Measurements from ENCODE around the gene ELMO3. TPM values are rescaled to one million over a fixed set of nuclear protein-coding genes. Genes with fewer than 3 reads are reported as not detected.

The ELMO3 gene
- total and polyA plus RNA-seq, 2 of the 4 experiments (the other 2 are of a cell fraction) = 0.36 to 1.6 TPM

GRCh38 chr16:67188798-67189197 lies 10.1 kb upstream of the ELMO3 start:
- Histone ChIP-seq H4K20me1 (ENCODE audit: insufficient read depth, low read length) (peaks cover 18% of the 10 kb centered on the region), H2AK9ac (replicated peaks; ENCODE audit: low read depth, low read length, poor library complexity) (no peak overlapping the region), H3K9me1 (ENCODE audit: insufficient read depth, low read length) (peaks cover 26% of the 10 kb centered on the region), H3K27me3 (ENCODE audit: control insufficient read depth, insufficient read depth, low read length) (no peaks in the 10 kb centered on the region), H4K8ac (ENCODE audit: low read depth in 2 of 2, low read length in 2 of 2) (no peak overlapping the region), H2BK20ac (ENCODE audit: low read depth, low read length) (no peak overlapping the region), H3K23ac (ENCODE audit: low read depth, low read length) (no peak overlapping the region), H3K4me2 (ENCODE audit: low read depth, low read length) (no peak overlapping the region), H3K27ac (ENCODE audit: insufficient read depth, low read length) (no peak overlapping the region), H2BK15ac (ENCODE audit: low read depth, low read length) (no peak overlapping the region), H3K56ac (ENCODE audit: extremely low read depth, insufficient read depth, low read length) (no peak overlapping the region), H2AFZ (replicated peaks; ENCODE audit: low read length, poor library complexity) (no peak overlapping the region), H3K4me1 (ENCODE audit: control insufficient read depth, insufficient read depth, low read length) (peaks cover 21% of the 10 kb centered on the region), H3K9me3 (ENCODE audit: control insufficient read depth, insufficient read depth, low read length) (no peaks in the 10 kb centered on the region), H2AK5ac (ENCODE audit: low read depth, low read length) (no peak overlapping the region), H3K18ac (ENCODE audit: low read depth, low read length) (no peak overlapping the region), H3K4ac (ENCODE audit: low read depth, low read length) (no peak overlapping the region), H3K79me1 (ENCODE audit: low read depth in 1 of 2, low read length in 2 of 2) (peaks cover 14 to 23% of the 10 kb centered on the region in 2 experiments), H3K9ac (ENCODE audit: low read depth, low read length) (no peak overlapping the region), H3K4me3 (ENCODE audit: insufficient read depth, low read depth, low read length) (no peak overlapping the region), H4K5ac (ENCODE audit: low read depth, low read length) (no peak overlapping the region), H3K36me3 (ENCODE audit: control insufficient read depth, insufficient read depth, low read length) (peaks cover 4% of the 10 kb centered on the region), H3K14ac (replicated peaks; ENCODE audit: low read depth, low read length) (no peak overlapping the region), H2BK120ac (ENCODE audit: low read depth, low read length) (no peak overlapping the region), H4K91ac (ENCODE audit: insufficient read depth, low read depth, low read length) (no peak overlapping the region), H2BK5ac (ENCODE audit: low read depth, low read length, poor library complexity, severe bottlenecking) (no peak overlapping the region)
- TF ChIP-seq, protein P1, sequence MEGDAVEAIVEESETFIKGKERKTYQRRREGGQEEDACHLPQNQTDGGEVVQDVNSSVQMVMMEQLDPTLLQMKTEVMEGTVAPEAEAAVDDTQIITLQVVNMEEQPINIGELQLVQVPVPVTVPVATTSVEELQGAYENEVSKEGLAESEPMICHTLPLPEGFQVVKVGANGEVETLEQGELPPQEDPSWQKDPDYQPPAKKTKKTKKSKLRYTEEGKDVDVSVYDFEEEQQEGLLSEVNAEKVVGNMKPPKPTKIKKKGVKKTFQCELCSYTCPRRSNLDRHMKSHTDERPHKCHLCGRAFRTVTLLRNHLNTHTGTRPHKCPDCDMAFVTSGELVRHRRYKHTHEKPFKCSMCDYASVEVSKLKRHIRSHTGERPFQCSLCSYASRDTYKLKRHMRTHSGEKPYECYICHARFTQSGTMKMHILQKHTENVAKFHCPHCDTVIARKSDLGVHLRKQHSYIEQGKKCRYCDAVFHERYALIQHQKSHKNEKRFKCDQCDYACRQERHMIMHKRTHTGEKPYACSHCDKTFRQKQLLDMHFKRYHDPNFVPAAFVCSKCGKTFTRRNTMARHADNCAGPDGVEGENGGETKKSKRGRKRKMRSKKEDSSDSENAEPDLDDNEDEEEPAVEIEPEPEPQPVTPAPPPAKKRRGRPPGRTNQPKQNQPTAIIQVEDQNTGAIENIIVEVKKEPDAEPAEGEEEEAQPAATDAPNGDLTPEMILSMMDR (conservative IDR thresholded peaks at IDR 0.05; ENCODE audit: low read depth, low read length) = no peak
- TF ChIP-seq POLR2A (IDR thresholded peaks at IDR 0.05; ENCODE audit: low read depth, low read length) (no peak), MAFK (IDR thresholded peaks at IDR 0.05; ENCODE audit: low read depth, low read length) (no peak), SMC3 (IDR thresholded peaks at IDR 0.05; ENCODE audit: low read depth, low read length) (no peak), FOS (IDR thresholded peaks at IDR 0.05; ENCODE audit: low read depth, low read length) (no peak), MXI1 (IDR thresholded peaks at IDR 0.05; ENCODE audit: borderline replicate concordance, low read depth, low read length) (no peak)
- BruUV-seq (replicated peaks) = no TSS peak
- ATAC-seq (ENCODE audit: low read depth) = no peak
- dilution Hi-C loops (cut with HindIII; ENCODE audit: low sequenced_read_pairs, unreplicated experiment) = no loop called here
- DNase-seq = no peak
- ChIA-PET POLR2A (ENCODE audit: unreplicated experiment) (no interaction called here), CTCF (no interaction called here)
- intact Hi-C loops (cut with micrococcal nuclease) = loop anchor here (10.0 kb wide), 1 partner anchor 174 kb away; no protein-coding TSS in a partner anchor
- 74% methylated on average over 3 of the region's 15 CpGs; no CpG with 5 or more reads in 1 of the 2 experiments for WGBS, 2 experiments (ENCODE audit: extremely low coverage in 2 of 2, insufficient read length in 1 of 2)
- in situ Hi-C loops (cut with MboI; ENCODE audit: low sequenced_read_pairs) = no loop called here

All from IMR-90 (cell line).